Ascending aorta (tissue), 2 donors: Measurements from ENCODE around the gene CSHL1. TPM values are rescaled to one million over a fixed set of nuclear protein-coding genes. Genes with fewer than 3 reads are reported as not detected.
"Not testable (repeated sequence)": the region's sequence is repeated elsewhere in the genome, so short reads cannot be mapped to it uniquely, and the experiment has no call there.

ENCODE experiments used
- DNase-seq, 2 donors: peaks; one replicate each; pipeline ENCODE4 v3.0.0-alpha.2; 2019; ENCODE audit warnings: low spot score in 2 of 2
- H3K27ac ChIP-seq, 2 donors: fragments of 200-600 bp; sonication (generic); one replicate each; pipeline ENCODE4 v1.5.1; 2016 to 2017; ENCODE audit warnings: mild to moderate bottlenecking in 1 of 2
- H3K27me3 ChIP-seq: fragments of 200-600 bp; sonication (generic); one replicate; pipeline ENCODE4 v1.5.1; 2017
- H3K36me3 ChIP-seq, 2 donors: fragments of 200-600 bp; sonication (generic); one replicate each; pipeline ENCODE4 v1.5.1; 2016
- H3K4me1 ChIP-seq, 2 donors: fragments of 200-600 bp; sonication (generic); one replicate each; pipeline ENCODE4 v1.5.1; 2016 to 2017; ENCODE audit warnings: mild to moderate bottlenecking in 1 of 2
- H3K4me3 ChIP-seq, 2 donors: fragments of 200-600 bp; sonication (generic); one replicate each; pipeline ENCODE4 v1.5.1; 2016 to 2017; ENCODE audit warnings: mild to moderate bottlenecking in 1 of 2
- H3K9me3 ChIP-seq, 2 donors: fragments of 200-600 bp; sonication (generic); one replicate each; pipeline ENCODE4 v1.5.1; 2016
- CTCF ChIP-seq, 3 experiments: fragments of 200-600 bp in 2 of 3; fragments of 450-650 bp in 1 of 3; sonication (generic) in 2 of 3; IDR thresholded peaks; one replicate each; pipeline ENCODE4 v1.5.1; 2016 to 2019; ENCODE audit warnings: antibody characterized with exemption in 3 of 3, mild to moderate bottlenecking in 1 of 3, moderate library complexity in 1 of 3
- intact Hi-C: fragments of 100-400 bp; cut with DNase I; formaldehyde crosslinking; loops from one replicate; pipeline ENCODE4 v1.15.1; 2023
- total RNA-seq: library from RNA; depleted of rRNA; stranded (reverse); fragments of >200 nt; gene quantifications from one replicate; pipeline ENCODE4 v1.1.0, GENCODE V29; 2016

The CSHL1 gene
- total RNA-seq, 1 donor from 2014 or later = not detected

DNA sequence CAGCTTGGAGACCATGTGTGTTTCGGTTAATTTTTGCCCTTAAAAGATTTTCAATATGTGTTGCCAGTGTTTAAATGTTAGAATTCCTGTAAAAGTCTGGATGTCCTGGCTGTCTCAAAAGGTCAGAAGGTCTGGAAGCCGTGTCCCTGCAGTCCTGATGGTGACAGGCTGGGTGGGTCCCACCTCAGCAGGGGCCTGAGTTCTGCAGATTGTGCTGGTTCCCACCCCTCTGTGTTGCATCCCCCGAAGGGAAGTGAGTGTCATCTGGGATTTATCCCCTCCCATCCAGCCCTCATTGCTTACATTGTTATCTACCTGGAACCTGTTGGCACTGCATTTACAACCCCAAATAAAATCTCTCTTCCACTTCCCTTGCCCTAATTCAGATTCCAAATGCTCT is 17.0 kb downstream of the CSHL1 start:
- intact Hi-C loops, H3K4me3 ChIP-seq, H3K27me3 ChIP-seq, H3K9me3 ChIP-seq, H3K4me1 ChIP-seq, H3K36me3 ChIP-seq, H3K27ac ChIP-seq: not testable (repeated sequence)
- DNase-seq = peak in 1 of 2 donors; percentile 24

- DNase-seq, intact Hi-C loops, H3K4me1 ChIP-seq, H3K27ac ChIP-seq, H3K4me3 ChIP-seq, H3K27me3 ChIP-seq, H3K36me3 ChIP-seq, H3K9me3 ChIP-seq: not testable (repeated sequence)
Observed at GRCh38 chr17:63892316-63893037, 18.6 kb downstream of the CSHL1 start.

GRCh38 chr17:63889026-63889848 is 21.8 kb downstream of the CSHL1 start:
- intact Hi-C loops, H3K4me3 ChIP-seq, H3K9me3 ChIP-seq, H3K27ac ChIP-seq, H3K27me3 ChIP-seq, H3K36me3 ChIP-seq, H3K4me1 ChIP-seq: not testable (repeated sequence)
- peak in 2 of 3 experiments; percentile 27 to 32 for TF ChIP-seq CTCF (IDR thresholded peaks at IDR 0.05)
- DNase-seq = peak in 1 of 2 donors; percentile 59

- H3K9me3 ChIP-seq, H3K27me3 ChIP-seq, H3K36me3 ChIP-seq, H3K4me3 ChIP-seq, H3K27ac ChIP-seq, DNase-seq, intact Hi-C loops, H3K4me1 ChIP-seq: not testable (repeated sequence)
Observed at GRCh38 chr17:63885119-63885518, 25.9 kb downstream of the CSHL1 start.

DNA sequence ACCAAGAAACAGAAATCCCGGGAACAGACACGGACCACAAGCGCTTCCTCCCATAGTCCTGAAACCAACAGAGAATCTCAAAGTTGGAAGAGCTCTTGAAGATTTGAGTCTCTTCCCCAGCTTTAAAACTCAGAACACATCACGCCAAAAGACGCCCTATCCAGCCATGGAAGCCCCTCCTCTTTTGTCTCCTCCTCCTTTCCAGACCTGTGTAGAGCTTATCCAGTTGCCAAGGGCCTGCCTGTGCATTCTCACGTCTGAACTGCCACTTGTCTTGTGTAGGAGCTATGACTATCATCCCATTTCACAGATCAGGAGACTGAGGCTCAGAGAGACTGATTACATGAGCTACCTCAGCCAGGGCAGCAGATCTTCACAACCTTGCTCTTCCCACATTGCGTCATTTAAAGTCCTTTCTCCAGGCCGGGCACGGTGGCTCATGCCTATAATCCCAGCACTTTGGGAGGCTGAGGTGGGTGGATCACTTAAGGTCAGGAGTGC is 28.4 kb downstream of the CSHL1 start:
- H3K9me3 ChIP-seq, DNase-seq, H3K27me3 ChIP-seq, H3K36me3 ChIP-seq, H3K27ac ChIP-seq, intact Hi-C loops, H3K4me1 ChIP-seq, H3K4me3 ChIP-seq: not testable (repeated sequence)

DNA sequence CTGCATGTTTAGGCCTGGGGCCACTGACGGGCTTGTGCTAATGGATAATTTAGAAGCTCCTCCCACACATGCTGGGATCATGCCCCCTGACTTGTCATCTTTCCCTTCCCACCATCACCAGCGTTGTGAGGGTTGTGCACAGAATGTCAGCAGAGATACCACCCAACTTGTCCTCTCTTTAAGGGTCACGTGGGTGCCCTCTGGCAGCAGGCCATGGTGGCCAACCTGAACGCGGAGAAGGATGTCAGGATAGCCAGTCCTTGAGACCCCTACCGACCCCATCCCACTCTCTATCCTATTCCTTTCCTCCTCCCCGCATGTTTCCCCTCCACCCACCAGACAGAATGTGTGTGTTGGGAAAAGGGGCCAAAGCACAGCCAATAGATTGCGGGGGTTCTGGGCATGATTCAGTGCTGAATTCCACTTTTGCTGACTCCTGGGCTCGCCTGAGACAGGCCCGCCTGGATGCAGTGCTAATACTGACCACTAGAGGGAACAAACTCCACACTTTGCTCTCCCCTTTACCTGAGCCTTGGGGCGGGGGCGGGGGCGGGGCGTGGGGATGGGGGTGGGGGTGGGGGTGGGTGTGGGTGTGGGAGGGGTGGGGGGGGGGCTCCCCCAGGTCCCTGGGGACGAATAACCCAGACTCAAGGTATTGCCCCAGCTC is 29.0 kb downstream of the CSHL1 start, which contains the start of gene GH2:
GH2 (minus strand) TSS at position 10 of the 667 bp plus-strand sequence. CDS start 143 bp downstream, outside the sequence.
- no peak for DNase-seq
- Histone ChIP-seq H3K9me3 (no peaks in the 10 kb centered on the region), H3K27me3 (no peaks in the 10 kb centered on the region), H3K36me3 (no peaks in the 10 kb centered on the region), H3K4me3 (no peak within 1 kb of the TSS), H3K27ac (no peak within 1 kb of the TSS), H3K4me1 (no peaks in the 10 kb centered on the region)
- peak; percentile 26 to 63 (median 63) for TF ChIP-seq CTCF (IDR thresholded peaks at IDR 0.05)
- intact Hi-C loops = no loop called here

GRCh38 chr17:63881337-63881736 is 29.7 kb downstream of the CSHL1 start:
- H3K4me3 ChIP-seq, H3K27me3 ChIP-seq, H3K36me3 ChIP-seq, intact Hi-C loops, H3K27ac ChIP-seq, H3K9me3 ChIP-seq, DNase-seq, H3K4me1 ChIP-seq: not testable (repeated sequence)

DNA sequence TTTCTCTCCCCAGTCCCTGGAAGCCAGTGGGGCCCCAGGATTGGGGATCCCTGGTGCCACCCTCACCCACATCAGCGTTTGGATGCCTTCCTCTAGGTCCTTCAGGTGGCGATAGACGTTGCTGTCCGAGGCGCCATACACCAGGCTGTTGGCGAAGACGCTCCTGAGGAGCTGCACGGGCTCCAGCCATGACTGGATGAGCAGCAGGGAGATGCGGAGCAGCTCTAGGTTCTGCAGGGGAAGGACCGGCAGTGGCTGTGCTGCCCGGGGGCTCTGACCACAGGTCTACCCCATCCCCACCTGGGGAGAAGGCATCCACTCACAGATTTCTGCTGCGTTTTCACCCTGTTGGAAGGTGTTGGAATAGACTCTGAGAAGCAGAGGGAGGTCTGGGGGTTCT is 30.4 kb downstream of the CSHL1 start:
- no peaks in the 10 kb centered on the region for H3K9me3 ChIP-seq
- intact Hi-C loops = no loop called here
- no peaks in the 10 kb centered on the region for H3K4me1 ChIP-seq
- TF ChIP-seq CTCF (IDR thresholded peaks at IDR 0.05) = no peak
- no peaks in the 10 kb centered on the region for H3K27me3 ChIP-seq
- no peak overlapping the region for H3K4me3 ChIP-seq
- DNase-seq = no peak
- no peak overlapping the region for H3K27ac ChIP-seq
- H3K36me3 ChIP-seq = no peaks in the 10 kb centered on the region

GRCh38 chr17:63878413-63878812 is 32.6 kb downstream of the CSHL1 start:
- H3K4me1 ChIP-seq, H3K36me3 ChIP-seq, H3K9me3 ChIP-seq, intact Hi-C loops, H3K27me3 ChIP-seq, H3K4me3 ChIP-seq, DNase-seq, H3K27ac ChIP-seq: not testable (repeated sequence)

- DNase-seq, H3K4me1 ChIP-seq, H3K4me3 ChIP-seq, H3K36me3 ChIP-seq, intact Hi-C loops, H3K9me3 ChIP-seq, H3K27ac ChIP-seq, H3K27me3 ChIP-seq: not testable (repeated sequence)
Observed at GRCh38 chr17:63874693-63875092, 36.4 kb downstream of the CSHL1 start.
